ENCODE data around the gene NMNAT2. TPM values are rescaled to one million over a fixed set of nuclear protein-coding genes. Genes with fewer than 3 reads are reported as not detected.
A peak's percentile ranks its signal among the peaks of the same experiment; 100 is the strongest.
"Not testable (repeated sequence)": the region's sequence is repeated elsewhere in the genome, so short reads cannot be mapped to it uniquely, and the experiment has no call there.

Gene NMNAT2
- total RNA-seq, 1 experiment from 2014 or later = 0.07 TPM

GRCh38 chr1:183431840-183432547 lies 13.8 kb upstream of the NMNAT2 start:
- Histone ChIP-seq H3K9me3 (no peaks in the 10 kb centered on the region), H3K27me3 (no peaks in the 10 kb centered on the region; the same call in 1 of the 2 replicates), H3K4me3 (no peak overlapping the region), H3K36me3 (no peaks in the 10 kb centered on the region)
- no peak for DNase-seq

- H3K36me3 ChIP-seq, DNase-seq, H3K4me3 ChIP-seq, H3K9me3 ChIP-seq: not testable (repeated sequence)
- peaks cover 14% of the 10 kb centered on the region for H3K27me3 ChIP-seq
These were observed 9.4 kb upstream of the NMNAT2 start for GRCh38 chr1:183427591-183427990.

- no peaks in the 10 kb centered on the region for H3K36me3 ChIP-seq
- DNase-seq = no peak
- H3K9me3 ChIP-seq = 0 out of 2 replicates have a peak, but pooled peaks cover 3% of the 10 kb centered on the region
- H3K4me3 ChIP-seq = no peak overlapping the region
- H3K27me3 ChIP-seq = peaks cover 24% of the 10 kb centered on the region
These were observed 6.5 kb upstream of the NMNAT2 start for GRCh38 chr1:183424691-183425090.

GRCh38 chr1:183423541-183423940 lies 5.4 kb upstream of the NMNAT2 start:
- 0 out of 2 replicates have a peak, but pooled peaks cover 3% of the 10 kb centered on the region for H3K9me3 ChIP-seq
- peaks cover 35% of the 10 kb centered on the region for H3K27me3 ChIP-seq
- no peak overlapping the region for H3K4me3 ChIP-seq
- DNase-seq = no peak
- no peaks in the 10 kb centered on the region for H3K36me3 ChIP-seq

GRCh38 chr1:183419399-183419798 lies 1.2 kb upstream of the NMNAT2 start:
- peaks cover 69% of the 10 kb centered on the region for H3K27me3 ChIP-seq

GRCh38 chr1:183418696-183419095 lies 516 bp upstream of the NMNAT2 start:
- Histone ChIP-seq H3K4me3 (no peak overlapping the region), H3K9me3 (no peaks in the 10 kb centered on the region), H3K36me3 (no peaks in the 10 kb centered on the region), H3K27me3 (peaks cover 65% of the 10 kb centered on the region)
- DNase-seq = no peak

More at GRCh38 chr1:183419399-183419798, 1.2 kb upstream of the NMNAT2 start:
- Histone ChIP-seq H3K9me3 (no peaks in the 10 kb centered on the region), H3K36me3 (no peaks in the 10 kb centered on the region), H3K4me3 (no peak overlapping the region)
- no peak for DNase-seq

- Histone ChIP-seq H3K27me3 (peaks cover 56% of the 10 kb centered on the region), H3K36me3 (no peaks in the 10 kb centered on the region), H3K4me3 (no peak overlapping the region), H3K9me3 (no peaks in the 10 kb centered on the region)
- peak; percentile 70 for DNase-seq
These were observed 1.1 kb downstream of the NMNAT2 start for GRCh38 chr1:183416850-183417771.

GRCh38 chr1:183414365-183414764 lies 3.8 kb downstream of the NMNAT2 start:
- Histone ChIP-seq H3K9me3 (no peaks in the 10 kb centered on the region), H3K4me3 (no peak overlapping the region), H3K36me3 (no peaks in the 10 kb centered on the region), H3K27me3 (peaks cover 42% of the 10 kb centered on the region)
- DNase-seq = no peak

GRCh38 chr1:183411091-183411490 lies 7.1 kb downstream of the NMNAT2 start:
- no peaks in the 10 kb centered on the region for H3K9me3 ChIP-seq
- H3K4me3 ChIP-seq = no peak overlapping the region
- H3K27me3 ChIP-seq = peaks cover 12% of the 10 kb centered on the region
- DNase-seq = no peak
- H3K36me3 ChIP-seq = no peaks in the 10 kb centered on the region

- H3K9me3 ChIP-seq = no peaks in the 10 kb centered on the region
These were observed 10.2 kb downstream of the NMNAT2 start for GRCh38 chr1:183407961-183408360.

GRCh38 chr1:183407474-183407873 lies 10.7 kb downstream of the NMNAT2 start:
- Histone ChIP-seq H3K9me3 (no peaks in the 10 kb centered on the region), H3K4me3 (no peak overlapping the region), H3K36me3 (no peaks in the 10 kb centered on the region), H3K27me3 (peaks cover 17% of the 10 kb centered on the region)
- no peak for DNase-seq

More at GRCh38 chr1:183407961-183408360, 10.2 kb downstream of the NMNAT2 start:
- H3K36me3 ChIP-seq = no peaks in the 10 kb centered on the region
- peaks cover 17% of the 10 kb centered on the region for H3K27me3 ChIP-seq
- DNase-seq = no peak
- H3K4me3 ChIP-seq = no peak overlapping the region

- DNase-seq = no peak
- Histone ChIP-seq H3K9me3 (no peaks in the 10 kb centered on the region), H3K36me3 (no peaks in the 10 kb centered on the region), H3K4me3 (no peak overlapping the region), H3K27me3 (peaks cover 17% of the 10 kb centered on the region)
These were observed 13.7 kb downstream of the NMNAT2 start for GRCh38 chr1:183404476-183404875.

- Histone ChIP-seq H3K36me3 (no peaks in the 10 kb centered on the region), H3K27me3 (peaks cover 21% of the 10 kb centered on the region), H3K9me3 (no peaks in the 10 kb centered on the region; the same call in 1 of the 2 replicates), H3K4me3 (no peak overlapping the region)
- no peak for DNase-seq
These were observed 14.7 kb downstream of the NMNAT2 start for GRCh38 chr1:183403498-183403897.

- not testable (repeated sequence) for H3K9me3 ChIP-seq, DNase-seq, H3K4me3 ChIP-seq, H3K36me3 ChIP-seq
- H3K27me3 ChIP-seq = peaks cover 24% of the 10 kb centered on the region
These were observed 16.6 kb downstream of the NMNAT2 start for GRCh38 chr1:183401565-183401964.

- Histone ChIP-seq H3K36me3 (no peaks in the 10 kb centered on the region), H3K4me3 (no peak overlapping the region), H3K27me3 (peaks cover 28% of the 10 kb centered on the region), H3K9me3 (no peaks in the 10 kb centered on the region; the same call in 1 of the 2 replicates)
- no peak for DNase-seq
These were observed 23.7 kb downstream of the NMNAT2 start for GRCh38 chr1:183394435-183394834.

- DNase-seq = no peak
- Histone ChIP-seq H3K36me3 (no peaks in the 10 kb centered on the region), H3K9me3 (no peaks in the 10 kb centered on the region), H3K27me3 (peaks cover 30% of the 10 kb centered on the region), H3K4me3 (no peak overlapping the region)
These were observed 26.3 kb downstream of the NMNAT2 start for GRCh38 chr1:183391863-183392262.

- H3K36me3 ChIP-seq = no peaks in the 10 kb centered on the region
- H3K27me3 ChIP-seq = peaks cover 30% of the 10 kb centered on the region
These were observed 27.6 kb downstream of the NMNAT2 start for GRCh38 chr1:183390561-183390960.

More at GRCh38 chr1:183390561-183390960, 27.6 kb downstream of the NMNAT2 start:
- H3K4me3 ChIP-seq = no peak overlapping the region
- DNase-seq = no peak
- H3K9me3 ChIP-seq = no peaks in the 10 kb centered on the region
